ENCODE measurements around the gene ARMC6. TPM values are rescaled to one million over a fixed set of nuclear protein-coding genes. Genes with fewer than 3 reads are reported as not detected.
"Not testable (repeated sequence)": the region's sequence is repeated elsewhere in the genome, so short reads cannot be mapped to it uniquely, and the experiment has no call there.

Gene ARMC6
- polyA plus RNA-seq, 4 donors, result 29.8 to 44.4 (median 35.1) TPM

DNA sequence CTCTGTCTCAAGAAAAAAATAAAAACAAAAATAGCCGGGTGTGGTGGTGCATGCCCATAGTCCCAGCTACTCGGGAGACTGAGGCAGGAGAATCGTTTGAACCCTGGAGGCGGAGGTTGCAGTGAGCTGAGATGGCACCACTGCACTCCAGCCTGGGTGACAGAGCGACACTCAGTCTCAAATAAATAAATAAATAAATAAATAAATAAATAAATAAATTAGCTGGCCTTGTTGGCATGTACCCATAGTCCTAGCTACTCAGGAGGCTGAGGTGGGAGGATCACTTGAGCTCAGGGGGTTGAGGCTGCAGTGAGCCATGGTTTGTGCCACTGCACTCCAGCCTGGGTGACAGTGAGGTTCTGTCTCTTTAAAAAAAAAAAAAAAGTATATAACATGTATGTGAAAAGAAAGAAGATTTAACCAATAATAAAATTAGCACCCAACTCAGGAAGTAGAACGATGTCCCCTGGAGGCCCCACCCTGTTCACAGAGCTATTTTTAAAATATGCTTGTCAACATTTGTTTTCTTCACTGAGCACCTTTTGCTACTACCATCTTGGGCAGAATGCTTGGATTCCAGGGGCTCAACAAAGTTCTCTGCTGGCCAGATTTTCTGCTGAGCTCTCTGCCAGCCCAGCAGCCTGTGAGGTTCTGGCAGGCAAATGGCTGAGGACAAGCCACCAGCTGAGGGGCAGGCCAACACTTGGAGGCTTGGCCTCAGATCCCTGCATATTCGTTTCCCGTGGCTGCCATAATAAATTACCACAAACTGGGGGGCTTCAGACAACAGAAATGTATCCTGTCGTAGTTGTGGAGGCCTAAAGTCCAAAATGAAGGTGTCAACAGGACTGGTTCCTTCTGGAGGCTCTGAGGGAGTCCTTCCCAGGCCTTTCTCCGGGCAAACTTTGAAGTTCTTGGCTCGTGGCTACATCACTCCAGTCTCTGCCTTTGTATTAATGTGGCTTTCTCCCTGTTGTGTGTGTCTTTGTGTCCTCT is 35.6 kb downstream of the ARMC6 start:
- DNase-seq (ENCODE audit: low read depth in 4 of 4, low spot score in 3 of 4), result no peak

GRCh38 chr19:19071897-19072296 is 38.5 kb downstream of the ARMC6 start:
- no peak for DNase-seq (ENCODE audit: low read depth in 4 of 4, low spot score in 3 of 4)

DNA sequence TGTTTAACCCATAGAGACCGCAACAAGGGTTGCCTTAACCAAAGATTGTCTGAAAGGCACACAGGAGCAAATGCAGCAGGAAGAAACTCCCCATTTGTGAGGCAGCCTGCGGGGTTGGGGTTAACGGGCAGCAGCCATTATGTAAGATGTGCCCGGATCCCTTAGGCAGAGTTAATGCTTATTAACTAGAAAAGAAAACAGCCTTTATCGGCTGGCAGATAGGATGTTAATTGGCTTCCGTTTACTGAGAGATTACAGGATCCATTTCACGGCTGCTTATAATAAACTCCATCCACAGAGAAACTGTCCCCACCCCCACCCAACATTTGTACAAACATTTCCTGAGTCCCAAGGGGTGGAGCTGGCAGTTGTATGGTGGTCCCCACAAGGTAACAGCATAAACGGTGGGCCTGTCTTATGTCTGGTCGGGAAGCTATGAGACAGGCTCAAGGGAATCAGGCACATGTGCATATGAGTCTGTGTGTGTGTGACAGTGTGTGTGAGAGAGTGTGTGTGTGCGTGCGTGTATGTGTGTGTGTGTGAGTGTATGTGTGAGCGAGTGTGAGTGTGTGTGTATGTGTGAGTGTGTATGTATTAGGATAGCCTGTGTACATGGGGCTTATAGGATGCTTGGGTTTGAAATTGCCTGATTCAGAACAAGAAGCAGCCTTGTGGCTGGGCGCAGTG is 40.9 kb downstream of the ARMC6 start:
- no peak for DNase-seq (ENCODE audit: low read depth in 4 of 4, low spot score in 3 of 4)

GRCh38 chr19:19075126-19075525 is 41.7 kb downstream of the ARMC6 start:
- DNase-seq (ENCODE audit: low read depth in 4 of 4, low spot score in 3 of 4), result no peak

DNA sequence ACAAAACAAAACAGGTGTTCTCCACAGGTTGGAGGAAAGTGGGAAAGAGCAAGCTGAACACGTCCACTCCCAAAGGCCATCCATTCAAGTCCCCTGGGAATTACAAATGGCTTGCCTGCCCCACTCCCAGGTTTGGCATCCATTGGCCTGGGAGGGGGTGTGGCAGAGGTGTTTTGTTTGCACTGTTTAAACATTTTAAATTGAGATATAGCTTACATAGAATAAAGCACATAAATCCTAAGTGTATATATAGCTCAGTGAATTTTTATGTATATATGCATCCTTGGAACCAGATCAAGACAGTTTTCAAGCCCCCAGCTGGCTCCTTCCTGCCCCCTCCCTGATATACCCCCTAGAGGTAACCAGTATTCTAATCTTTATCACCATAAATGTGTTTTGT is 43.1 kb downstream of the ARMC6 start:
- DNase-seq (ENCODE audit: low read depth in 4 of 4, low spot score in 3 of 4), result no peak

DNA sequence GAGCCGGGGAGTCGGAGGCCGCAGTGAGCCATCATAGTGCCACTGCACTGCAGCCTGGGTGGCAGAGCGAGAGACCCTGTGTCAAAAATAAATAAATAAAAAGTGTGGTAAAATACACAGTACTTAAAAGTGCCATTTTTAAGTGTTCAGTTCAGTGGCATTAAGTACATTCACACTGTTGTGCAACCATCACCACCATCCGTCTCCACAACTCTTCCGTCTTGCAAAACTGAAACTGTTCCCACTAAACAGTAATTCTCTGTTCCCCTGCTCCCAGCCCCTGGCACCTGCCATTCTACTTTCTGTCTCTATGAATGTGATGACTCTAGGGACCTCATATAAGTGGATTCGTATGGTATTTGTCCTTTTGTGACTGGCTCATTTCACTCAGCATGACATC is 43.7 kb downstream of the ARMC6 start:
- DNase-seq (ENCODE audit: low read depth in 4 of 4, low spot score in 3 of 4), result no peak

GRCh38 chr19:19078801-19079200 is 45.4 kb downstream of the ARMC6 start:
- DNase-seq (ENCODE audit: low read depth in 4 of 4, low spot score in 3 of 4), result no peak

DNA sequence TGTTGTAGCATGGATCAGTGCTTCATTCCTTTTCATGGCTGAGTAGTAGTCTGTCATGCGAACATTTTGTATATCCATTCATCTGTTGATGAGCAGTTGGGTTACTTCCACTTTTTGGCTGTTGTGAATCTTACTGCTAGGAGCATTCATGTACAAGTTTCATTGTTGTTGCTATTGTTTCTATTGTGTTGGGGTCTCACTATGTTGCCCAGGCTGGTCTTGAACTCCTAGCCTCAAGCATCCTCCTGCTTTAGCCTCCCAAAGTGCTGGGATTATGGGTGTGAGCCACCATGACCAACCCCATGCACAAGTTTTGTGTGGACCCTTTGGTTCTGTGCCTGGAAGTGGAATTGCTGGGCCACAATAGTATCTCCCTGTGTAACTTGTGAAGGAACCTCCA is 46.2 kb downstream of the ARMC6 start:
- no peak for DNase-seq (ENCODE audit: low read depth in 4 of 4, low spot score in 3 of 4)

DNA sequence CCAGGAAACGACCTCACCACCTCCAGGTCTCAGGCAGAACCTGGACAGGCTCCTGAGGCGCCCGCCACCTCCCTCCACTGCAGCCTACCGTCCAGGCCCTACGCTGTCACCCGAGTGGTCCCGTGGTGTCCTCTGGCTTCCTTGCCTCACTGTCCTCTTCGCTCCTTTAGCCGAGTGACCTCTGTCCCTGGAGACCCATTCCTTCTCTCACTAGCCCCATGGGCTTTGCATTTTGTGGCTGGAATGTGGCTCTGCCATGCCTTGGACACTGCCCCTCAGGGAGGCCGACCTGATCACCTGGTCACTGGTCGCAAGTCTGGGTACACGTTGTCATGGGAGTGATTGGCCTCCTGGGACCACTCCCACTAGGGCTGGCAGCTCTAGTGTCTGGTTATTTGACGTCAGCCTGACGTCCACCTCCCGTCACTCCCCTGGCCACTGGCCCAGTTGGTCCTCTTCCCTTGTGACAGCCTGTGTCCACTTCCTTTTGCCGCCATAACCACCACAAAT is 48.3 kb downstream of the ARMC6 start:
- DNase-seq (ENCODE audit: low read depth in 4 of 4, low spot score in 3 of 4), result no peak

- no peak for DNase-seq (ENCODE audit: low read depth in 4 of 4, low spot score in 3 of 4)
Measured at GRCh38 chr19:19083413-19084178, 50.2 kb downstream of the ARMC6 start.

- no peak for DNase-seq (ENCODE audit: low read depth in 4 of 4, low spot score in 3 of 4)
Measured at GRCh38 chr19:19087676-19088075, 54.3 kb downstream of the ARMC6 start.

DNA sequence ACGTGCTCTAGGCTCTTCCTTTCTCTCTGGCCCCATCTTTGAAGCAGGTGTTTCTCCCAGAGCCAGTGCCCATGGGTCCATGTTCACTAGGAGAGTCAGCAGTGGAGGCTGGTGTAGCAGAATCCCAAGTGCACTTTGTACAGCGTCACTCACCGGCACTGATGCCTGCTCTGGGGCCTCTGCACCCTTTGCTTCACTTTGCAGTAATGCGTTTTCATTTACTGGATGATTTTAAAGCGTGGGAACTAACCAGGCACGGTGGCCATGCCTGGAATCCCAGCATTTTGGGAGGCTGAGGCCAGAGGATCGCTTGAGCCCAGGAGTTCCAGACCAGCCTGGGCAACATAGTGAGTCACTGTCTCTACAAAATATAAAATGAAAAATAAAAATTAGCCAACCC is 61.1 kb downstream of the ARMC6 start:
- no peak for DNase-seq (ENCODE audit: low read depth in 4 of 4, low spot score in 3 of 4)

DNA sequence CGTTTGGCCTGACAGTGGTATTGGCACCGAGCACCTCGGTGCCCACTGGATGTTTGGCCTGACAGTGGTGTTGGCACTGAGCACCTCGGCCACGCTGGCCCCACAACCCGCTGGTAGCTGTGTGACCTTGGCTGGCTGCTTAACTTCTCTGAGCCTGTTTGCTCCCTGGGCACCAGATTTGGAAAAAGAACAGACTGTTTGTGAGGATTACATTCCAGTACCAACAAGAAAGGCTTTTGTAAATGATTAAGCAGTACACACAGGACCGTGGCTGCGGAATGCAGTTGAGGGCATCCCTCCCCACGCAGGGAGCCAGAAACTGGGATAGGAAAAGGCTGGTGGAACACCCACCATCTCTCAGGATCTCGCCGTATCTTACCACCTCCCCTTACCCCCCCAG is 62.3 kb downstream of the ARMC6 start:
- no peak for DNase-seq (ENCODE audit: low read depth in 4 of 4, low spot score in 3 of 4)

- DNase-seq (ENCODE audit: low read depth in 4 of 4, low spot score in 3 of 4), result no peak
Measured at GRCh38 chr19:19096641-19097627, 63.5 kb downstream of the ARMC6 start.

GRCh38 chr19:19098084-19098702 is 64.8 kb downstream of the ARMC6 start:
- no peak for DNase-seq (ENCODE audit: low read depth in 4 of 4, low spot score in 3 of 4)

DNA sequence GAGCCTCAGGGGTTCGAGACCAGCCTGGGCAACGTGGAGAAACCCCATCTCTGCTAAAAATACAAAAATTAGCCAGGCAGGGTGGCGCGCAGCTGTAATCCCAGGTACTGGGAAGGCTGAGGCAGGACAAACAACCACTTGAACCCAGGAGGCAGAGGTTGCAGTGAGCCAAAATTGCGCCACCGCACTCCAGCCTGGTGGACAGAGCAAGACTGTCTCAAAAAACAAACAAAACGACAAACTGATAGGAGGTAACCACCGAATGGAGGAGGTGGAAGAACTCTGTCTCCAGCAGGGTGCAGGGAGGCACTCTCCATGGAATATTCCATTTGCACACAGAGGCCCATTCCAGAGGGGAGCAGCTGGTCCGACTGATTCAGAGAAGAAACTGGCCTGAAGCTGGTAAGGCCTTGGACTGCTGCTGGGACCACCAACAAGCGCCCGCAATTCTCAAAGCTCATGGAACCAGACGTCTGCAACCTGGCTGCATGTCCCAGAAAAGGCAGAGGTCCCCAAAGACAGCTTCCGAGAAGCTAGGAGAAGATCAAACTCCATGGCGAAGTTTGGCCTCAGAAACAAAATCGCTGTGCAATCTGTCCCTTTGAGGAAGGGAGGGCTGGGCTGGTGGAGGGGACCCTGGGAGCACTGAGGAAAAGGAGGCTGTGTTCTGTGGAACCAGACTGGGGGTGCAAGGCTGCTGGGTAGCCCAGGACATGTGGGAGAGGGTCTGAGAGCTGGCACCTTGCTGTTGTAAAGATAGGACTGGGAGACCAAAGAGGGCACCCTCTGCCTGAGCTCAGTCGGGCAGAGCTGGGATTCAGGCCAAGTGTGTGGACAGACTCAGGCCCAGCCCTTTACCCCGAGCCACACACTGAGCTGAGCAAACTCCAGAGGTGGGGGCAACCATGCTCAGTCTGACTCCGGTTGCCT is 65.6 kb downstream of the ARMC6 start:
- DNase-seq (ENCODE audit: low read depth in 4 of 4, low spot score in 3 of 4), result no peak

DNA sequence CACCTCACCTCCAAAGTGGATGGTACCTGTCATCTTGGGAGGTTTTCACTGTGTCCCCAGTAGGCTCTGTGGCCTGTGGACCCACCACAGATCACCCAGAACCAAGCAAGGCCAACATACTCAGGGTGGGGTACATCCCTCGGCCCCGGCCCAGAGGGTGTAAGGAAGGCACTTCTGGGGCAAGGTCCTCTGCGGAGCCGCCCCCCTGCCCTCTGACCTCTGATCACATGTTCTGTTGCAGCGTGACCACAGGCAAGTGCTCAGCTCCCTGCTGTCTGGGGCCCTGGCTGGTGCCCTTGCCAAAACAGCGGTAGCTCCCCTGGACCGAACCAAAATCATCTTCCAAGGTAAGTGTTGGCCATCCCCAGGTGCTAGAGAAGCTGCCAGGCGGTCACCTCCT is 68.1 kb downstream of the ARMC6 start:
- DNase-seq (ENCODE audit: low read depth in 4 of 4, low spot score in 3 of 4), result no peak

- DNase-seq (ENCODE audit: low read depth in 4 of 4, low spot score in 3 of 4), result not testable (repeated sequence)
Measured at GRCh38 chr19:19102566-19102965, 69.2 kb downstream of the ARMC6 start.

Data from left renal pelvis (tissue), 4 donors.